DMS153 (cell line): ENCODE data around the gene WFIKKN1.

Source experiments
- DNase-seq: peaks from one replicate; lab custom pipeline; 2025; lab: John Stamatoyannopoulos, UW

The WFIKKN1 gene

GRCh38 chr16:625117-625976 lies 5.4 kb upstream of the WFIKKN1 start:
- DNase-seq: no peak

- DNase-seq: no peak
Measured at GRCh38 chr16:625977-626765, 4.6 kb upstream of the WFIKKN1 start.

GRCh38 chr16:626787-627453 lies 3.9 kb upstream of the WFIKKN1 start:
- DNase-seq: no peak

GRCh38 chr16:627454-628239 lies 3.1 kb upstream of the WFIKKN1 start:
- peak; percentile 70 for DNase-seq

- DNase-seq: no peak
Measured at GRCh38 chr16:628321-629061, 2.3 kb upstream of the WFIKKN1 start.

- DNase-seq: no peak
Measured at GRCh38 chr16:629185-629832, 1.5 kb upstream of the WFIKKN1 start.

GRCh38 chr16:629833-630248 lies 944 bp upstream of the WFIKKN1 start:
- no peak for DNase-seq

- DNase-seq: no peak
Measured at GRCh38 chr16:630249-630814, 453 bp upstream of the WFIKKN1 start.

GRCh38 chr16:631808-632358 lies 1.1 kb downstream of the WFIKKN1 start:
- no peak for DNase-seq

GRCh38 chr16:632486-633335 lies 1.9 kb downstream of the WFIKKN1 start:
- DNase-seq: no peak

GRCh38 chr16:633336-634050 lies 2.7 kb downstream of the WFIKKN1 start:
- no peak for DNase-seq

GRCh38 chr16:634051-634670 lies 3.4 kb downstream of the WFIKKN1 start:
- DNase-seq: no peak

GRCh38 chr16:634996-635395 lies 4.2 kb downstream of the WFIKKN1 start:
- no peak for DNase-seq

GRCh38 chr16:635573-636205 lies 4.9 kb downstream of the WFIKKN1 start:
- DNase-seq: no peak

- DNase-seq: peak; percentile 92
Measured at GRCh38 chr16:636206-637080, 5.7 kb downstream of the WFIKKN1 start, which contains the start of gene METTL26. Gene METTL26 (minus strand): TSS chr16:636305. CDS start chr16:636290, 15 bp downstream.
